ENCODE results near the gene PFDN6. TPM values are rescaled to one million over a fixed set of nuclear protein-coding genes. Genes with fewer than 3 reads are reported as not detected.

Gene PFDN6
- total RNA-seq, 1 experiment from 2014 or later = 101 TPM

DNA sequence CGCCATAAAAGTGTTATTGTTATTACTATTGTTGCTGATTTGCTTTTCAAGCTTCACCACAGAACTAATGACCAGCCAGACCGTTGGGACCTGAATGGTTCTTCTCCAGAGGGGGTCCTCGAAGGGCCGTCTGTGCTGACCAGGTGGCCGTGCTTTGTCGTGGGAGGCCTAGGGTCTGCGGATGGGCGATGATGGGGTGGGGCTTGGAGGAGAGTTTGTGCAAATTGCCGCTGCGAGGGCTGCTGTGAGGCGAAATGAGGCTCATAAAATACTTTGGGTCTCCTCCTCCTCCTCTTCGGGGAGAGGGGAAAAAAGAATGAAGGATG is 34.2 kb downstream of the PFDN6 start:
- Histone ChIP-seq H3K36me3 (ENCODE audit: control insufficient read depth, insufficient read depth, low read length) (peaks cover 16% of the 10 kb centered on the region), H3K4me1 (ENCODE audit: control insufficient read depth, insufficient read depth, low read length) (peaks cover 40% of the 10 kb centered on the region), H3K9me3 (ENCODE audit: control insufficient read depth, insufficient read depth, low read depth, low read length) (no peaks in the 10 kb centered on the region), H3K27ac (ENCODE audit: low read length) (peak overlapping the region; percentile 89), H3K4me3 (ENCODE audit: low read depth in 2 of 2, low read length in 2 of 2) (peak overlapping the region; percentile 65 to 81), H3K27me3 (ENCODE audit: control insufficient read depth, insufficient read depth, low read length) (no peaks in the 10 kb centered on the region)
- in situ Hi-C loops (cut with HindIII; ENCODE audit: low pct_unique_long_range_greater_than_20kb, low sequenced_read_pairs) = no loop called here
- ATAC-seq (no peak), DNase-seq (ENCODE audit: low read depth, low spot score) (no peak)
- intact Hi-C loops (cut with micrococcal nuclease; ENCODE audit: unreplicated experiment) = no loop called here
- TF ChIP-seq POLR2AphosphoS5 (IDR thresholded peaks at IDR 0.05; ENCODE audit: low read depth, low read length) (no peak), SIN3A (IDR thresholded peaks at IDR 0.05; ENCODE audit: borderline replicate concordance, insufficient read depth, low read depth, low read length) (no peak), TCF7L2 (IDR thresholded peaks at IDR 0.05; ENCODE audit: low read depth, low read length) (no peak)
- TF ChIP-seq, protein P1, sequence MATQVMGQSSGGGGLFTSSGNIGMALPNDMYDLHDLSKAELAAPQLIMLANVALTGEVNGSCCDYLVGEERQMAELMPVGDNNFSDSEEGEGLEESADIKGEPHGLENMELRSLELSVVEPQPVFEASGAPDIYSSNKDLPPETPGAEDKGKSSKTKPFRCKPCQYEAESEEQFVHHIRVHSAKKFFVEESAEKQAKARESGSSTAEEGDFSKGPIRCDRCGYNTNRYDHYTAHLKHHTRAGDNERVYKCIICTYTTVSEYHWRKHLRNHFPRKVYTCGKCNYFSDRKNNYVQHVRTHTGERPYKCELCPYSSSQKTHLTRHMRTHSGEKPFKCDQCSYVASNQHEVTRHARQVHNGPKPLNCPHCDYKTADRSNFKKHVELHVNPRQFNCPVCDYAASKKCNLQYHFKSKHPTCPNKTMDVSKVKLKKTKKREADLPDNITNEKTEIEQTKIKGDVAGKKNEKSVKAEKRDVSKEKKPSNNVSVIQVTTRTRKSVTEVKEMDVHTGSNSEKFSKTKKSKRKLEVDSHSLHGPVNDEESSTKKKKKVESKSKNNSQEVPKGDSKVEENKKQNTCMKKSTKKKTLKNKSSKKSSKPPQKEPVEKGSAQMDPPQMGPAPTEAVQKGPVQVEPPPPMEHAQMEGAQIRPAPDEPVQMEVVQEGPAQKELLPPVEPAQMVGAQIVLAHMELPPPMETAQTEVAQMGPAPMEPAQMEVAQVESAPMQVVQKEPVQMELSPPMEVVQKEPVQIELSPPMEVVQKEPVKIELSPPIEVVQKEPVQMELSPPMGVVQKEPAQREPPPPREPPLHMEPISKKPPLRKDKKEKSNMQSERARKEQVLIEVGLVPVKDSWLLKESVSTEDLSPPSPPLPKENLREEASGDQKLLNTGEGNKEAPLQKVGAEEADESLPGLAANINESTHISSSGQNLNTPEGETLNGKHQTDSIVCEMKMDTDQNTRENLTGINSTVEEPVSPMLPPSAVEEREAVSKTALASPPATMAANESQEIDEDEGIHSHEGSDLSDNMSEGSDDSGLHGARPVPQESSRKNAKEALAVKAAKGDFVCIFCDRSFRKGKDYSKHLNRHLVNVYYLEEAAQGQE (IDR thresholded peaks at IDR 0.05; ENCODE audit: insufficient read depth in 1 of 2, low read depth in 2 of 2, low read length in 1 of 2) = peak in 1 of 2 experiments; percentile 46; a peak in 1 of 4 replicates
- TF ChIP-seq, protein P2, sequence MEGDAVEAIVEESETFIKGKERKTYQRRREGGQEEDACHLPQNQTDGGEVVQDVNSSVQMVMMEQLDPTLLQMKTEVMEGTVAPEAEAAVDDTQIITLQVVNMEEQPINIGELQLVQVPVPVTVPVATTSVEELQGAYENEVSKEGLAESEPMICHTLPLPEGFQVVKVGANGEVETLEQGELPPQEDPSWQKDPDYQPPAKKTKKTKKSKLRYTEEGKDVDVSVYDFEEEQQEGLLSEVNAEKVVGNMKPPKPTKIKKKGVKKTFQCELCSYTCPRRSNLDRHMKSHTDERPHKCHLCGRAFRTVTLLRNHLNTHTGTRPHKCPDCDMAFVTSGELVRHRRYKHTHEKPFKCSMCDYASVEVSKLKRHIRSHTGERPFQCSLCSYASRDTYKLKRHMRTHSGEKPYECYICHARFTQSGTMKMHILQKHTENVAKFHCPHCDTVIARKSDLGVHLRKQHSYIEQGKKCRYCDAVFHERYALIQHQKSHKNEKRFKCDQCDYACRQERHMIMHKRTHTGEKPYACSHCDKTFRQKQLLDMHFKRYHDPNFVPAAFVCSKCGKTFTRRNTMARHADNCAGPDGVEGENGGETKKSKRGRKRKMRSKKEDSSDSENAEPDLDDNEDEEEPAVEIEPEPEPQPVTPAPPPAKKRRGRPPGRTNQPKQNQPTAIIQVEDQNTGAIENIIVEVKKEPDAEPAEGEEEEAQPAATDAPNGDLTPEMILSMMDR (IDR thresholded peaks at IDR 0.05) = no peak
- ChIA-PET CTCF (no interaction called here), POLR2A (no interaction called here)
- BruUV-seq (replicated peaks) = no TSS peak

DNA sequence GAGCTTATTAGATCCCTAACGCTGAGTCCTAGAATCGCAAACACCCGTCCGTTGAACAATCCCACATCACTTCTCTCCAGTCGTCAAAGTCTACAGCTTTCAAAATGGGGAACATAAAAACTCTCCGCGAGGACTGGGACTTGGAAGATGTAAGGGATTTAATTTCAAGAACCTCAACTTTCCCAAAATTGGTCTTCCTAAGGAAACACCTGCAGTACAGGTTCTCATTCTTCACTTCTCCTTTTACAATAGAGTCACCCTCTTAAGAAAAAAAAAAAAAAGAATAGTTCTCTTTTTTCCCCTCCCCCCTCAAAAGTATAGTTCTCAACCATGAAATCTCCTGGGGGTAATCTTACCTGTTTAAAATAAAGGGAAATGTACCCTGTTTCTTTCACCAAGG is 34.7 kb downstream of the PFDN6 start:
- H3K4me1 ChIP-seq (ENCODE audit: control insufficient read depth, insufficient read depth, low read length) = peaks cover 34% of the 10 kb centered on the region
- CTCF ChIA-PET = no interaction called here
- H3K9me3 ChIP-seq (ENCODE audit: control insufficient read depth, insufficient read depth, low read depth, low read length) = no peaks in the 10 kb centered on the region
- peak overlapping the region; percentile 89 for H3K27ac ChIP-seq (ENCODE audit: low read length)
- peak overlapping the region; percentile 65 to 81 for H3K4me3 ChIP-seq (ENCODE audit: low read depth in 2 of 2, low read length in 2 of 2)
- intact Hi-C loops (cut with micrococcal nuclease; ENCODE audit: unreplicated experiment) (no loop called here), in situ Hi-C loops (cut with HindIII; ENCODE audit: low pct_unique_long_range_greater_than_20kb, low sequenced_read_pairs) (no loop called here)
- peaks cover 13% of the 10 kb centered on the region for H3K36me3 ChIP-seq (ENCODE audit: control insufficient read depth, insufficient read depth, low read length)
- DNase-seq (ENCODE audit: low read depth, low spot score) = no peak
- BruUV-seq (replicated peaks) = no TSS peak
- POLR2A ChIA-PET = interaction anchor here (0.6 kb wide), 1 partner anchor 102 kb away, joined by 6 read pairs; no protein-coding TSS in a partner anchor
- ATAC-seq = no peak
- no peak for TF ChIP-seq POLR2AphosphoS5 (IDR thresholded peaks at IDR 0.05; ENCODE audit: low read depth, low read length)
- TF ChIP-seq, protein P1 (IDR thresholded peaks at IDR 0.05; ENCODE audit: insufficient read depth in 1 of 2, low read depth in 2 of 2, low read length in 1 of 2) = no peak
- TF ChIP-seq SIN3A (IDR thresholded peaks at IDR 0.05; ENCODE audit: borderline replicate concordance, insufficient read depth, low read depth, low read length) = no peak
- TF ChIP-seq TCF7L2 (IDR thresholded peaks at IDR 0.05; ENCODE audit: low read depth, low read length) = no peak
- TF ChIP-seq, protein P2 (IDR thresholded peaks at IDR 0.05) = no peak
- no peaks in the 10 kb centered on the region for H3K27me3 ChIP-seq (ENCODE audit: control insufficient read depth, insufficient read depth, low read length)

All from Panc1 (cell line).